Activated T-helper 2 cell treated with anti-CD3 and anti-CD28 coated beads, Interferon-gamma antibody, Interleukin-2, Interleukin-4, amounts not matched to agents 10 μg/mL and 5 μg/mL and 100 μg/mL, durations not matched to agents 14 hours and 24 hours and 36 hours (primary cell): ENCODE results near the gene ERVV-1. TPM values are rescaled to one million over a fixed set of nuclear protein-coding genes. Genes with fewer than 3 reads are reported as not detected.
"Not testable (repeated sequence)": the region's sequence is repeated elsewhere in the genome, so short reads cannot be mapped to it uniquely, and the experiment has no call there.

ENCODE experiments used
- DNase-seq: peaks from one replicate; pipeline ENCODE4 v3.0.0; 2021; ENCODE audit warnings: low spot score
- H3K27ac Mint-ChIP-seq: one replicate; pipeline ENCODE4 v1.8.0; 2021; ENCODE audit warnings: mixed read lengths
- H3K27me3 Mint-ChIP-seq: one replicate; pipeline ENCODE4 v1.8.0; 2021; ENCODE audit warnings: low read depth, mixed read lengths
- H3K36me3 Mint-ChIP-seq: one replicate; pipeline ENCODE4 v1.8.0; 2021; ENCODE audit warnings: low read depth, mixed read lengths
- H3K4me1 Mint-ChIP-seq: one replicate; pipeline ENCODE4 v1.8.0; 2021; ENCODE audit warnings: low read depth, mixed read lengths
- H3K4me3 Mint-ChIP-seq: one replicate; pipeline ENCODE4 v1.8.0; 2021; ENCODE audit warnings: low read depth, mild to moderate bottlenecking, moderate library complexity, mixed read lengths
- H3K9me3 Mint-ChIP-seq: one replicate; pipeline ENCODE4 v1.8.0; 2021; ENCODE audit warnings: mixed read lengths
- intact Hi-C: fragments of 100-400 bp; cut with micrococcal nuclease; formaldehyde crosslinking; loops from one replicate; pipeline ENCODE4 v1.15.1; 2023
- total RNA-seq: library from RNA; stranded (reverse); gene quantifications from 2 replicates; pipeline ENCODE4 v1.2.3, GENCODE V29; 2022

ERVV-1 gene
- total RNA-seq, 1 donor from 2014 or later: not detected

GRCh38 chr19:53002479-53002878 is 11.2 kb upstream of the ERVV-1 start:
- Mint-ChIP-seq H3K36me3 (no peaks in the 10 kb centered on the region), H3K27ac (no peak overlapping the region), H3K9me3 (peaks cover 43% of the 10 kb centered on the region), H3K4me1 (no peaks in the 10 kb centered on the region), H3K27me3 (no peaks in the 10 kb centered on the region), H3K4me3 (no peak overlapping the region)
- no peak for DNase-seq
- intact Hi-C loops: no loop called here

- H3K27ac Mint-ChIP-seq: no peak overlapping the region
- H3K4me3 Mint-ChIP-seq: no peak overlapping the region
- no peaks in the 10 kb centered on the region for H3K36me3 Mint-ChIP-seq
- H3K27me3 Mint-ChIP-seq: no peaks in the 10 kb centered on the region
- H3K9me3 Mint-ChIP-seq: peaks cover 51% of the 10 kb centered on the region
- intact Hi-C loops: no loop called here
- DNase-seq: no peak
- no peaks in the 10 kb centered on the region for H3K4me1 Mint-ChIP-seq
These were observed 9.5 kb upstream of the ERVV-1 start for GRCh38 chr19:53004242-53004641.

GRCh38 chr19:53007200-53007599 is 6.5 kb upstream of the ERVV-1 start:
- peaks cover 53% of the 10 kb centered on the region for H3K9me3 Mint-ChIP-seq
- intact Hi-C loops: no loop called here
- no peaks in the 10 kb centered on the region for H3K27me3 Mint-ChIP-seq
- H3K4me1 Mint-ChIP-seq: no peaks in the 10 kb centered on the region
- H3K4me3 Mint-ChIP-seq: no peak overlapping the region
- DNase-seq: no peak
- no peak overlapping the region for H3K27ac Mint-ChIP-seq
- no peaks in the 10 kb centered on the region for H3K36me3 Mint-ChIP-seq

GRCh38 chr19:53007606-53008005 is 6.1 kb upstream of the ERVV-1 start:
- Mint-ChIP-seq H3K27ac (no peak overlapping the region), H3K4me3 (no peak overlapping the region), H3K27me3 (no peaks in the 10 kb centered on the region), H3K4me1 (no peaks in the 10 kb centered on the region), H3K9me3 (peaks cover 50% of the 10 kb centered on the region), H3K36me3 (no peaks in the 10 kb centered on the region)
- DNase-seq: no peak
- intact Hi-C loops: no loop called here

- Mint-ChIP-seq H3K27me3 (no peaks in the 10 kb centered on the region), H3K4me1 (no peaks in the 10 kb centered on the region), H3K27ac (no peak overlapping the region), H3K4me3 (no peak overlapping the region), H3K36me3 (no peaks in the 10 kb centered on the region), H3K9me3 (peaks cover 51% of the 10 kb centered on the region)
- no peak for DNase-seq
- intact Hi-C loops: no loop called here
These were observed 5.5 kb upstream of the ERVV-1 start for GRCh38 chr19:53008061-53008778.

GRCh38 chr19:53010494-53010893 is 3.2 kb upstream of the ERVV-1 start:
- H3K4me3 Mint-ChIP-seq: no peak overlapping the region
- DNase-seq: no peak
- no peaks in the 10 kb centered on the region for H3K36me3 Mint-ChIP-seq
- intact Hi-C loops: no loop called here
- H3K9me3 Mint-ChIP-seq: peaks cover 58% of the 10 kb centered on the region
- H3K4me1 Mint-ChIP-seq: no peaks in the 10 kb centered on the region
- no peaks in the 10 kb centered on the region for H3K27me3 Mint-ChIP-seq
- H3K27ac Mint-ChIP-seq: no peak overlapping the region

GRCh38 chr19:53012006-53012405 is 1.7 kb upstream of the ERVV-1 start:
- Mint-ChIP-seq H3K4me1 (no peaks in the 10 kb centered on the region), H3K4me3 (no peak overlapping the region), H3K27me3 (no peaks in the 10 kb centered on the region), H3K9me3 (peaks cover 57% of the 10 kb centered on the region), H3K36me3 (no peaks in the 10 kb centered on the region), H3K27ac (no peak overlapping the region)
- intact Hi-C loops: no loop called here
- no peak for DNase-seq

- H3K27ac Mint-ChIP-seq: no peak overlapping the region
- no peaks in the 10 kb centered on the region for H3K36me3 Mint-ChIP-seq
- H3K4me1 Mint-ChIP-seq: no peaks in the 10 kb centered on the region
- intact Hi-C loops: no loop called here
- H3K9me3 Mint-ChIP-seq: peaks cover 49% of the 10 kb centered on the region
- no peak for DNase-seq
- H3K27me3 Mint-ChIP-seq: no peaks in the 10 kb centered on the region
- no peak overlapping the region for H3K4me3 Mint-ChIP-seq
These were observed 1.4 kb downstream of the ERVV-1 start for GRCh38 chr19:53015159-53015558.

GRCh38 chr19:53015730-53016129 is 2.0 kb downstream of the ERVV-1 start:
- H3K4me1 Mint-ChIP-seq: no peaks in the 10 kb centered on the region
- intact Hi-C loops: no loop called here
- no peak overlapping the region for H3K27ac Mint-ChIP-seq
- peaks cover 52% of the 10 kb centered on the region for H3K9me3 Mint-ChIP-seq
- DNase-seq: no peak
- no peak overlapping the region for H3K4me3 Mint-ChIP-seq
- H3K36me3 Mint-ChIP-seq: no peaks in the 10 kb centered on the region
- no peaks in the 10 kb centered on the region for H3K27me3 Mint-ChIP-seq

- no peaks in the 10 kb centered on the region for H3K4me1 Mint-ChIP-seq
- no peak overlapping the region for H3K4me3 Mint-ChIP-seq
- DNase-seq: no peak
These were observed 6.0 kb downstream of the ERVV-1 start for GRCh38 chr19:53019684-53020083.

GRCh38 chr19:53028306-53028705 is 14.6 kb downstream of the ERVV-1 start:
- H3K27ac Mint-ChIP-seq, H3K36me3 Mint-ChIP-seq, H3K4me1 Mint-ChIP-seq, intact Hi-C loops, H3K27me3 Mint-ChIP-seq, DNase-seq, H3K4me3 Mint-ChIP-seq: not testable (repeated sequence)
- H3K9me3 Mint-ChIP-seq: peaks cover 57% of the 10 kb centered on the region

More at GRCh38 chr19:53019684-53020083, 6.0 kb downstream of the ERVV-1 start:
- H3K27ac Mint-ChIP-seq: no peak overlapping the region
- H3K27me3 Mint-ChIP-seq: no peaks in the 10 kb centered on the region
- H3K36me3 Mint-ChIP-seq: no peaks in the 10 kb centered on the region
- intact Hi-C loops: no loop called here
- peaks cover 58% of the 10 kb centered on the region for H3K9me3 Mint-ChIP-seq

GRCh38 chr19:53034054-53034453 is 20.3 kb downstream of the ERVV-1 start:
- H3K27ac Mint-ChIP-seq: no peak overlapping the region
- DNase-seq: no peak
- no peak overlapping the region for H3K4me3 Mint-ChIP-seq
- no peaks in the 10 kb centered on the region for H3K27me3 Mint-ChIP-seq
- H3K4me1 Mint-ChIP-seq: no peaks in the 10 kb centered on the region
- H3K36me3 Mint-ChIP-seq: peaks cover 3% of the 10 kb centered on the region
- peaks cover 62% of the 10 kb centered on the region for H3K9me3 Mint-ChIP-seq
- intact Hi-C loops: no loop called here

GRCh38 chr19:53034948-53035675 is 21.4 kb downstream of the ERVV-1 start:
- Mint-ChIP-seq H3K27me3 (no peaks in the 10 kb centered on the region), H3K36me3 (peaks cover 3% of the 10 kb centered on the region), H3K4me3 (no peak overlapping the region), H3K27ac (no peak overlapping the region), H3K4me1 (no peaks in the 10 kb centered on the region), H3K9me3 (peaks cover 59% of the 10 kb centered on the region)
- intact Hi-C loops: no loop called here
- DNase-seq: no peak
